Mesenchymal stem cell (in vitro differentiated cells and primary cell): ENCODE results near the gene ZSCAN26.

Source experiments
- DNase-seq: peaks from one replicate; pipeline ENCODE4 v3.0.0-alpha.2; 2013
- H2AFZ ChIP-seq: one replicate; pipeline ENCODE4 v1.6.1; 2013; ENCODE audit warnings: low read depth, mild to moderate bottlenecking, control low read depth, inconsistent platforms, low read length, moderate library complexity
- H2AK5ac ChIP-seq: 2 replicates; pipeline ENCODE4 v1.6.1; 2013; ENCODE audit warnings: low read length, moderate library complexity, mild to moderate bottlenecking, inconsistent platforms; ENCODE audit not compliant: severe bottlenecking
- H2BK120ac ChIP-seq: one replicate; pipeline ENCODE4 v1.6.1; 2013; ENCODE audit warnings: low read depth, mild to moderate bottlenecking, inconsistent platforms, low read length, moderate library complexity
- H2BK12ac ChIP-seq, 2 experiments: one replicate each; pipeline ENCODE4 v1.6.1; 2013; ENCODE audit warnings: inconsistent platforms in 2 of 2, low read length in 2 of 2, mild to moderate bottlenecking in 2 of 2, moderate library complexity in 2 of 2, control low read depth in 1 of 2
- H2BK15ac ChIP-seq: one replicate; pipeline ENCODE4 v1.6.1; 2013; ENCODE audit warnings: mild to moderate bottlenecking, low read depth, inconsistent platforms; ENCODE audit not compliant: poor library complexity, severe bottlenecking
- H2BK5ac ChIP-seq: 2 replicates; pipeline ENCODE4 v1.6.1; 2013; ENCODE audit warnings: low read depth, mild to moderate bottlenecking, low read length, control low read depth, inconsistent platforms; ENCODE audit not compliant: poor library complexity, severe bottlenecking
- H3K14ac ChIP-seq, 2 experiments: one replicate each; pipeline ENCODE4 v1.6.1; 2013; ENCODE audit warnings: inconsistent platforms in 2 of 2, low read length in 2 of 2, control low read depth in 1 of 2, mild to moderate bottlenecking in 1 of 2, moderate library complexity in 1 of 2
- H3K18ac ChIP-seq, 2 experiments: one replicate each; pipeline ENCODE4 v1.6.1; 2013; ENCODE audit warnings: inconsistent platforms in 2 of 2, low read length in 2 of 2, control low read depth in 1 of 2, low read depth in 1 of 2, mild to moderate bottlenecking in 1 of 2
- H3K23ac ChIP-seq, 2 experiments: one replicate each; pipeline ENCODE4 v1.6.1; 2013; ENCODE audit warnings: inconsistent platforms in 2 of 2, low read length in 2 of 2, mild to moderate bottlenecking in 2 of 2, moderate library complexity in 2 of 2, control low read depth in 1 of 2
- H3K27ac ChIP-seq: 2 replicates; pipeline ENCODE4 v1.5.1; 2013; ENCODE audit warnings: mild to moderate bottlenecking, moderate library complexity, low read length, control low read depth, inconsistent platforms; ENCODE audit not compliant: poor library complexity, severe bottlenecking
- H3K27me3 ChIP-seq, 2 experiments: 2 replicates each; pipeline versions ENCODE4 v1.6.1 to v1.7.0; 2013; ENCODE audit warnings: low read length in 2 of 2, mild to moderate bottlenecking in 2 of 2, moderate library complexity in 2 of 2, control low read depth in 1 of 2, inconsistent platforms in 1 of 2; ENCODE audit not compliant: control insufficient read depth in 1 of 2, insufficient read depth in 1 of 2
- H3K36me3 ChIP-seq, 2 experiments: 2 replicates each; pipeline versions ENCODE4 v1.6.1 to v1.7.0; 2013; ENCODE audit warnings: low read length in 2 of 2, control low read depth in 1 of 2, inconsistent platforms in 1 of 2, low read depth in 1 of 2, mild to moderate bottlenecking in 1 of 2; ENCODE audit not compliant: insufficient read depth in 2 of 2, control insufficient read depth in 1 of 2
- H3K4ac ChIP-seq, 2 experiments: one replicate each; pipeline ENCODE4 v1.6.1; 2013; ENCODE audit warnings: inconsistent platforms in 2 of 2, low read length in 2 of 2, mild to moderate bottlenecking in 2 of 2, moderate library complexity in 2 of 2, control low read depth in 1 of 2, low read depth in 1 of 2
- H3K4me1 ChIP-seq: 2 replicates; pipeline ENCODE4 v1.6.1; 2013; ENCODE audit warnings: low read depth, low read length, control low read depth; ENCODE audit not compliant: control insufficient read depth, insufficient read depth
- H3K4me2 ChIP-seq: 2 replicates; pipeline ENCODE4 v1.6.1; 2013; ENCODE audit warnings: low read length, mild to moderate bottlenecking, inconsistent platforms; ENCODE audit not compliant: poor library complexity, severe bottlenecking
- H3K4me3 ChIP-seq, 2 experiments: 2 replicates each; pipeline versions ENCODE4 v1.5.1 to v1.7.0; 2013; ENCODE audit warnings: low read length in 2 of 2, mild to moderate bottlenecking in 2 of 2, control low read depth in 1 of 2, low read depth in 1 of 2; ENCODE audit not compliant: insufficient read depth in 1 of 2
- H3K79me1 ChIP-seq: replicated peaks from 2 replicates; pipeline ENCODE4 v1.6.1; 2013; ENCODE audit warnings: mild to moderate bottlenecking, control low read depth, low read length, inconsistent platforms; ENCODE audit not compliant: poor library complexity, severe bottlenecking
- H3K9ac ChIP-seq: 2 replicates; pipeline ENCODE4 v1.7.0; 2013; ENCODE audit warnings: mild to moderate bottlenecking, low read length, moderate library complexity
- H3K9me3 ChIP-seq: 2 replicates; pipeline ENCODE4 v1.7.0; 2013; ENCODE audit warnings: mild to moderate bottlenecking, low read length; ENCODE audit not compliant: control insufficient read depth
- H4K8ac ChIP-seq: one replicate; pipeline ENCODE4 v1.6.1; 2013; ENCODE audit warnings: inconsistent platforms, mild to moderate bottlenecking, low read length, moderate library complexity
- H4K91ac ChIP-seq: one replicate; pipeline ENCODE4 v1.6.1; 2013; ENCODE audit warnings: mild to moderate bottlenecking, low read length, inconsistent platforms
- WGBS: methylation state at CpG from one replicate; pipeline ENCODE4 v1.1.7; 2013; ENCODE audit warnings: mixed read lengths; 5-methylcytosine and 5-hydroxymethylcytosine counted together

The ZSCAN26 gene

GRCh38 chr6:28257042-28257441 lies 9.9 kb upstream of the ZSCAN26 start:
- Histone ChIP-seq H2AK5ac (no peak overlapping the region), H3K27ac (no peak overlapping the region), H3K27me3 (peaks cover 0 to 3% of the 10 kb centered on the region in 2 experiments), H2AFZ (no peak overlapping the region), H4K91ac (no peak overlapping the region), H2BK5ac (no peak overlapping the region), H3K36me3 (no peaks in the 10 kb centered on the region), H3K18ac (no peak overlapping the region), H3K4me2 (no peak overlapping the region), H3K4ac (no peak overlapping the region), H2BK120ac (no peak overlapping the region), H3K14ac (no peak overlapping the region), H3K9ac (no peak overlapping the region), H3K4me1 (peaks cover 3% of the 10 kb centered on the region), H3K79me1 (no peaks in the 10 kb centered on the region), H2BK12ac (no peak overlapping the region), H3K9me3 (peaks cover 3% of the 10 kb centered on the region), H4K8ac (no peak overlapping the region), H3K4me3 (no peak overlapping the region), H2BK15ac (no peak overlapping the region), H3K23ac (no peak overlapping the region)
- no CpG with 5 or more reads among the region's 1 CpG for WGBS
- DNase-seq, result no peak

GRCh38 chr6:28258877-28259777 lies 7.8 kb upstream of the ZSCAN26 start, which contains the start of gene NKAPL:
Gene NKAPL, plus strand, starts transcription at chr6:28259297. Its CDS starts 75 bp downstream, at chr6:28259372.
- H3K9me3 ChIP-seq, result peaks cover 3% of the 10 kb centered on the region
- no peak within 1 kb of the TSS for H2BK12ac ChIP-seq
- H2AFZ ChIP-seq, result no peak within 1 kb of the TSS
- no peak within 1 kb of the TSS for H2BK5ac ChIP-seq
- WGBS, result 91% methylated on average over 58 of the region's 58 CpGs
- no peak within 1 kb of the TSS for H2BK120ac ChIP-seq
- DNase-seq, result no peak
- H2BK15ac ChIP-seq, result no peak within 1 kb of the TSS
- H3K27ac ChIP-seq, result no peak within 1 kb of the TSS
- H3K27me3 ChIP-seq, result peaks cover 0 to 3% of the 10 kb centered on the region in 2 experiments
- peak within 1 kb of the TSS in 1 of 2 experiments; percentile 74 for H3K4me3 ChIP-seq
- no peak within 1 kb of the TSS for H3K14ac ChIP-seq
- H2AK5ac ChIP-seq, result no peak within 1 kb of the TSS
- peak within 1 kb of the TSS; percentile 59 for H3K9ac ChIP-seq
- H3K4ac ChIP-seq, result no peak within 1 kb of the TSS
- no peaks in the 10 kb centered on the region for H3K4me1 ChIP-seq
- no peak within 1 kb of the TSS for H3K18ac ChIP-seq
- H3K4me2 ChIP-seq, result no peak within 1 kb of the TSS
- no peak within 1 kb of the TSS for H3K23ac ChIP-seq
- H3K36me3 ChIP-seq, result no peaks in the 10 kb centered on the region
- H4K8ac ChIP-seq, result no peak within 1 kb of the TSS
- no peaks in the 10 kb centered on the region for H3K79me1 ChIP-seq
- H4K91ac ChIP-seq, result no peak within 1 kb of the TSS

GRCh38 chr6:28263922-28264321 lies 3.0 kb upstream of the ZSCAN26 start:
- Histone ChIP-seq H2AK5ac (no peak overlapping the region), H3K14ac (no peak overlapping the region), H4K91ac (no peak overlapping the region), H3K9ac (no peak overlapping the region), H3K27me3 (peaks cover 0 to 3% of the 10 kb centered on the region in 2 experiments), H3K4ac (no peak overlapping the region), H2BK15ac (no peak overlapping the region), H3K18ac (no peak overlapping the region), H3K9me3 (peaks cover 3% of the 10 kb centered on the region), H3K23ac (no peak overlapping the region), H3K79me1 (peaks cover 2% of the 10 kb centered on the region), H2BK120ac (no peak overlapping the region), H3K4me2 (no peak overlapping the region), H2BK5ac (no peak overlapping the region), H3K27ac (no peak overlapping the region), H3K4me1 (peaks cover 3% of the 10 kb centered on the region), H2BK12ac (no peak overlapping the region), H4K8ac (no peak overlapping the region), H3K4me3 (no peak overlapping the region), H2AFZ (no peak overlapping the region), H3K36me3 (no peaks in the 10 kb centered on the region)
- no peak for DNase-seq
- no CpG with 5 or more reads among the region's 2 CpGs for WGBS

DNA sequence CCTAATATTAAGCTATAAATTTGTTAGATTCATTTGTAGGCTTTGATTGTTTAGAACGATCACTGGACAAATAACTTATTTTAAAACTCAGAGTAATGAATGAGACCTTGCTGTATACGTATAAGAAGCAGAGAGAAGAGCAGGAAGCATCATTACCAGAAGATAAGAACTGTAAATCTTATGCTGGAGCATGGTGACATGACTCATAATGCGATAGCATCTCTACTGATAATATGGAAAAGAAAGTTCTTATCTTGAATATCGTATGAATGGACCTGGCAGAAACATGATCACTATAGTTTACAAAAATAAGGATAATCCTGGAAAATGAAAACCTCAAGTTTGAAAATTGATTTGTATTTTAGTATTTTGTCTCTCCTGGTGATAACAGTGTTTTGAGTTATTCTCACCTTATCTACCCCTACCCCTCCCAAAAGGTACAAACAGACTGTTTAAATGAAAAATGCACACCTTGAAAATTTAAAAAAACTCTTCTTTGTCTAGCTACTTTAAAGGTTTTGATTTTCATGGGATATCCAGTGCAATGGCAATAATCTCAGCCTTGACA lies 2.0 kb upstream of the ZSCAN26 start:
- Histone ChIP-seq H3K9ac (no peak overlapping the region), H2BK120ac (no peak overlapping the region), H3K4me2 (no peak overlapping the region), H3K9me3 (no peaks in the 10 kb centered on the region), H3K4me3 (no peak overlapping the region), H3K14ac (no peak overlapping the region), H2BK15ac (no peak overlapping the region), H3K18ac (no peak overlapping the region), H4K91ac (no peak overlapping the region), H3K36me3 (no peaks in the 10 kb centered on the region), H2AFZ (no peak overlapping the region), H2BK5ac (no peak overlapping the region), H3K79me1 (peaks cover 2% of the 10 kb centered on the region), H3K27me3 (no peaks in the 10 kb centered on the region), H3K4me1 (peaks cover 3% of the 10 kb centered on the region), H3K23ac (no peak overlapping the region), H2AK5ac (no peak overlapping the region), H2BK12ac (no peak overlapping the region), H3K4ac (no peak overlapping the region), H3K27ac (no peak overlapping the region), H4K8ac (no peak overlapping the region)
- 69% methylated on average over 1 of the region's 4 CpGs for WGBS
- peak; percentile 13 for DNase-seq
